NCI-H2081 treated with DMSO at 0.1 percent for 48 hours (cell line): Measurements from ENCODE around the gene NIP7.
"Not testable (repeated sequence)": the region's sequence is repeated elsewhere in the genome, so short reads cannot be mapped to it uniquely, and the experiment has no call there.

ENCODE experiments used
- DNase-seq: peaks from one replicate; lab custom pipeline; 2025; lab: John Stamatoyannopoulos, UW

Gene NIP7

GRCh38 chr16:69339289-69340094, at the start of gene NIP7, which contains the start of gene COG8:
TSS of gene NIP7 (plus strand) at chr16:69339772. CDS start at chr16:69339830, 58 bp downstream.
TSS of gene COG8 (minus strand) at chr16:69339564. CDS start at chr16:69339552, 12 bp downstream.
- peak; percentile 93 for DNase-seq

GRCh38 chr16:69291657-69292056, 47.9 kb upstream of the NIP7 start:
- not testable (repeated sequence) for DNase-seq

GRCh38 chr16:69293401-69293800, 46.2 kb upstream of the NIP7 start:
- DNase-seq, result no peak

GRCh38 chr16:69294051-69294450, 45.5 kb upstream of the NIP7 start:
- no peak for DNase-seq

GRCh38 chr16:69296771-69297170, 42.8 kb upstream of the NIP7 start:
- DNase-seq, result not testable (repeated sequence)

- no peak for DNase-seq
These were observed 41.3 kb upstream of the NIP7 start for GRCh38 chr16:69298261-69298660.

GRCh38 chr16:69301187-69301586, 38.4 kb upstream of the NIP7 start:
- no peak for DNase-seq

GRCh38 chr16:69301861-69302260, 37.7 kb upstream of the NIP7 start:
- DNase-seq, result no peak

GRCh38 chr16:69302301-69302700, 37.3 kb upstream of the NIP7 start:
- no peak for DNase-seq

GRCh38 chr16:69306031-69306430, 33.5 kb upstream of the NIP7 start:
- no peak for DNase-seq

- DNase-seq, result no peak
These were observed 32.5 kb upstream of the NIP7 start for GRCh38 chr16:69307091-69307490.

- no peak for DNase-seq
These were observed 31.7 kb upstream of the NIP7 start for GRCh38 chr16:69307856-69308255.

GRCh38 chr16:69309316-69309715, 30.3 kb upstream of the NIP7 start:
- no peak for DNase-seq

- peak; percentile 32 for DNase-seq
These were observed 28.7 kb upstream of the NIP7 start, which contains the start of gene VPS4A for GRCh38 chr16:69310653-69311532. TSS of gene VPS4A (plus strand) at chr16:69311350. CDS start at chr16:69311512, 162 bp downstream.

GRCh38 chr16:69311533-69312387, 27.8 kb upstream of the NIP7 start:
- DNase-seq, result no peak

- DNase-seq, result no peak
These were observed 26.1 kb upstream of the NIP7 start for GRCh38 chr16:69313469-69313868.

GRCh38 chr16:69314534-69314933, 25.0 kb upstream of the NIP7 start:
- DNase-seq, result no peak

GRCh38 chr16:69315486-69316311, 23.9 kb upstream of the NIP7 start:
- no peak for DNase-seq

GRCh38 chr16:69316595-69317034, 23.0 kb upstream of the NIP7 start:
- no peak for DNase-seq

GRCh38 chr16:69318177-69318910, 21.2 kb upstream of the NIP7 start:
- no peak for DNase-seq
